H9 (cell line): Measurements from ENCODE around the gene STK32C. TPM values are rescaled to one million over a fixed set of nuclear protein-coding genes. Genes with fewer than 3 reads are reported as not detected.
"Not testable (repeated sequence)": the region's sequence is repeated elsewhere in the genome, so short reads cannot be mapped to it uniquely, and the experiment has no call there.

ENCODE experiments used
- DNase-seq: peaks from one replicate; pipeline ENCODE4 v3.0.0-alpha.2; 2017
- H2AFZ ChIP-seq: one replicate; pipeline ENCODE4 v1.6.1; 2013; ENCODE audit warnings: mild to moderate bottlenecking, low read length, control low read depth, moderate library complexity
- H2AK5ac ChIP-seq: 2 replicates; pipeline ENCODE4 v1.6.1; 2013; ENCODE audit warnings: low read length, control low read depth, mixed read lengths; ENCODE audit not compliant: insufficient read length
- H2BK120ac ChIP-seq: one replicate; pipeline ENCODE4 v1.6.1; 2013; ENCODE audit warnings: low read depth, mild to moderate bottlenecking, low read length, control low read depth, inconsistent platforms; ENCODE audit not compliant: poor library complexity, severe bottlenecking
- H2BK12ac ChIP-seq: 2 replicates; pipeline ENCODE4 v1.6.1; 2013; ENCODE audit warnings: low read length, control low read depth, mixed read lengths, low read depth; ENCODE audit not compliant: insufficient read length
- H2BK15ac ChIP-seq: 2 replicates; pipeline ENCODE4 v1.6.1; 2013; ENCODE audit warnings: low read depth, low read length, control low read depth
- H2BK20ac ChIP-seq: one replicate; pipeline ENCODE4 v1.6.1; 2013; ENCODE audit warnings: low read depth, mild to moderate bottlenecking, low read length, control low read depth, inconsistent platforms; ENCODE audit not compliant: poor library complexity, severe bottlenecking
- H2BK5ac ChIP-seq: 2 replicates; pipeline ENCODE4 v1.6.1; 2013; ENCODE audit warnings: low read length, control low read depth, mixed read lengths; ENCODE audit not compliant: insufficient read length
- H3K14ac ChIP-seq: 2 replicates; pipeline ENCODE4 v1.6.1; 2013; ENCODE audit warnings: low read length, control low read depth; ENCODE audit not compliant: insufficient read depth
- H3K18ac ChIP-seq: 2 replicates; pipeline ENCODE4 v1.6.1; 2013; ENCODE audit warnings: low read depth, mild to moderate bottlenecking, mixed read lengths, low read length, control low read depth; ENCODE audit not compliant: insufficient read length
- H3K23ac ChIP-seq: 2 replicates; pipeline ENCODE4 v1.6.1; 2013; ENCODE audit warnings: low read length, control low read depth, mixed read lengths, low read depth; ENCODE audit not compliant: insufficient read length
- H3K23me2 ChIP-seq: 2 replicates; pipeline ENCODE4 v1.6.1; 2013; ENCODE audit warnings: low read depth, mild to moderate bottlenecking, mixed read lengths, low read length, control low read depth; ENCODE audit not compliant: insufficient read length, poor library complexity, severe bottlenecking
- H3K27ac ChIP-seq: 2 replicates; pipeline ENCODE4 v1.5.1; 2013; ENCODE audit warnings: low read length, control low read depth, mixed read lengths, low read depth; ENCODE audit not compliant: insufficient read length
- H3K27me3 ChIP-seq: 2 replicates; pipeline ENCODE4 v1.6.1; 2013; ENCODE audit warnings: low read length, control low read depth, inconsistent platforms; ENCODE audit not compliant: insufficient read depth
- H3K4ac ChIP-seq: 2 replicates; pipeline ENCODE4 v1.6.1; 2013; ENCODE audit warnings: low read depth, mild to moderate bottlenecking, control low read depth, inconsistent platforms, low read length, moderate library complexity
- H3K4me1 ChIP-seq: 2 replicates; pipeline ENCODE4 v1.6.1; 2013; ENCODE audit warnings: low read length, control low read depth, inconsistent platforms; ENCODE audit not compliant: insufficient read depth
- H3K4me2 ChIP-seq: 2 replicates; pipeline ENCODE4 v1.6.1; 2013; ENCODE audit warnings: low read length, control low read depth, mixed read lengths; ENCODE audit not compliant: insufficient read length, insufficient read depth
- H3K56ac ChIP-seq: 2 replicates; pipeline ENCODE4 v1.6.1; 2013; ENCODE audit warnings: low read depth, mild to moderate bottlenecking, mixed read lengths, low read length, control low read depth; ENCODE audit not compliant: insufficient read length
- H3K79me1 ChIP-seq: 2 replicates; pipeline ENCODE4 v1.6.1; 2013; ENCODE audit warnings: low read depth, mild to moderate bottlenecking, moderate library complexity, low read length, control low read depth, inconsistent platforms; ENCODE audit not compliant: insufficient read depth, poor library complexity, severe bottlenecking
- H3K79me2 ChIP-seq: 2 replicates; pipeline ENCODE4 v1.6.1; 2013; ENCODE audit warnings: low read length, control low read depth, inconsistent platforms; ENCODE audit not compliant: insufficient read depth
- H3K9ac ChIP-seq: 2 replicates; pipeline ENCODE4 v1.6.1; 2013; ENCODE audit warnings: low read length, control low read depth, mixed read lengths; ENCODE audit not compliant: insufficient read length; ENCODE audit errors: extremely low read depth
- H3K9me3 ChIP-seq: one replicate; pipeline ENCODE4 v1.6.1; 2013; ENCODE audit warnings: low read depth, low read length, inconsistent platforms; ENCODE audit not compliant: control insufficient read depth
- H3T11ph ChIP-seq: one replicate; pipeline ENCODE4 v1.6.1; 2013; ENCODE audit warnings: mild to moderate bottlenecking, low read length, control low read depth, inconsistent platforms
- H4K20me1 ChIP-seq: one replicate; pipeline ENCODE4 v1.6.1; 2013; ENCODE audit not compliant: control insufficient read depth, insufficient read length, insufficient read depth
- H4K5ac ChIP-seq: 2 replicates; pipeline ENCODE4 v1.6.1; 2013; ENCODE audit warnings: low read depth, mild to moderate bottlenecking, mixed read lengths, low read length, control low read depth; ENCODE audit not compliant: insufficient read length
- H4K8ac ChIP-seq: replicated peaks from 2 replicates; pipeline ENCODE4 v1.6.1; 2013; ENCODE audit warnings: low read length, control low read depth, mixed read lengths, low read depth; ENCODE audit not compliant: insufficient read length
- H4K91ac ChIP-seq: 2 replicates; pipeline ENCODE4 v1.6.1; 2013; ENCODE audit warnings: low read depth, mild to moderate bottlenecking, moderate library complexity, mixed read lengths, low read length, control low read depth; ENCODE audit not compliant: insufficient read length
- H3K27ac Mint-ChIP-seq, 3 experiments: 2 replicates in 2 of 3; 3 replicates in 1 of 3; pipeline ENCODE4 v1.8.0; 2020 to 2021; ENCODE audit warnings: mixed read lengths in 3 of 3, mild to moderate bottlenecking in 1 of 3, moderate library complexity in 1 of 3
- H3K27me3 Mint-ChIP-seq: 2 replicates; pipeline ENCODE4 v1.8.0; 2021; ENCODE audit warnings: low read depth, mild to moderate bottlenecking, moderate library complexity, mixed read lengths
- H3K36me3 Mint-ChIP-seq, 3 experiments: 2 replicates in 2 of 3; 3 replicates in 1 of 3; pipeline ENCODE4 v1.8.0; 2020 to 2021; ENCODE audit warnings: low read depth in 3 of 3, mixed read lengths in 3 of 3; ENCODE audit not compliant: insufficient read depth in 1 of 3
- H3K4me1 Mint-ChIP-seq, 2 experiments: 2 replicates each; pipeline ENCODE4 v1.8.0; 2020; ENCODE audit warnings: mixed read lengths in 2 of 2
- H3K4me3 Mint-ChIP-seq, 2 experiments: 2 replicates in 1 of 2; 3 replicates in 1 of 2; pipeline ENCODE4 v1.8.0; 2020 to 2021; ENCODE audit warnings: mild to moderate bottlenecking in 2 of 2, mixed read lengths in 2 of 2, moderate library complexity in 1 of 2
- H3K9me3 Mint-ChIP-seq, 2 experiments: 2 replicates in 1 of 2; 3 replicates in 1 of 2; pipeline ENCODE4 v1.8.0; 2020; ENCODE audit warnings: mild to moderate bottlenecking in 2 of 2, mixed read lengths in 2 of 2, moderate library complexity in 1 of 2
- CTCF ChIP-seq: fragments of 200-600 bp; sonication (generic); conservative IDR thresholded peaks from 3 replicates; pipeline ENCODE4 v1.8.0; 2021; ENCODE audit warnings: antibody characterized with exemption, mild to moderate bottlenecking
- WGBS: extraction: QIAGEN DNeasy Blood & Tissue Kit; methylation state at CpG from one replicate; pipeline ENCODE4 v1.1.7; 2013; ENCODE audit warnings: missing lambda C conversion rate, low lambda C conversion rate, mixed read lengths; ENCODE audit not compliant: insufficient read length; ENCODE audit errors: extremely low coverage; 5-methylcytosine and 5-hydroxymethylcytosine counted together
- total RNA-seq: library from RNA; stranded (reverse); gene quantifications from 2 replicates; pipeline ENCODE4 v1.2.1, GENCODE V29; 2021

The STK32C gene
- total RNA-seq, 1 experiment from 2014 or later = 11.3 TPM

GRCh38 chr10:132316133-132316532, 8.4 kb upstream of the STK32C start:
- no peak overlapping the region for H3K4me2 ChIP-seq
- no CpG with 5 or more reads among the region's 5 CpGs for WGBS
- no peaks in the 10 kb centered on the region for H3K9me3 ChIP-seq
- TF ChIP-seq CTCF = no peak
- no peak overlapping the region for H3K14ac ChIP-seq
- no peak for DNase-seq
- peaks cover 2% of the 10 kb centered on the region; the same call in 1 of the 2 replicates for H3K79me2 ChIP-seq
- no peaks in the 10 kb centered on the region for H3K79me1 ChIP-seq
- no peaks in the 10 kb centered on the region for H4K20me1 ChIP-seq
- no peak overlapping the region for H2AK5ac ChIP-seq
- H3K23me2 ChIP-seq = no peaks in the 10 kb centered on the region
- no peak overlapping the region for H3T11ph ChIP-seq
- Mint-ChIP-seq H3K27ac (no peak overlapping the region), H3K4me3 (no peak overlapping the region), H3K36me3 (peaks cover 0 to 2% (median 0%) of the 10 kb centered on the region in 3 experiments; a peak in 1 of 7 replicates), H3K9me3 (peaks cover 4 to 5% of the 10 kb centered on the region in 2 experiments; a peak in 4 of 5 replicates), H3K4me1 (peaks cover 3 to 5% of the 10 kb centered on the region in 2 experiments; a peak in 3 of 4 replicates), H3K27me3 (peaks cover 29% of the 10 kb centered on the region)
- H3K4ac ChIP-seq = no peak overlapping the region
- no peak overlapping the region for H2BK5ac ChIP-seq
- no peak overlapping the region for H3K18ac ChIP-seq
- H2AFZ ChIP-seq = no peak overlapping the region
- no peak overlapping the region for H3K27ac ChIP-seq
- no peak overlapping the region for H4K91ac ChIP-seq
- no peak overlapping the region for H2BK20ac ChIP-seq
- no peak overlapping the region for H3K9ac ChIP-seq
- no peak overlapping the region for H4K8ac ChIP-seq
- H3K23ac ChIP-seq = no peak overlapping the region
- no peak overlapping the region for H3K56ac ChIP-seq
- no peak overlapping the region for H2BK12ac ChIP-seq
- no peaks in the 10 kb centered on the region for H3K4me1 ChIP-seq
- H2BK120ac ChIP-seq = no peak overlapping the region
- H2BK15ac ChIP-seq = no peak overlapping the region
- H3K27me3 ChIP-seq = no peaks in the 10 kb centered on the region; the same call in 1 of the 2 replicates
- H4K5ac ChIP-seq = no peak overlapping the region

- not testable (repeated sequence) for H2BK5ac ChIP-seq, H3K9me3 Mint-ChIP-seq, H3K14ac ChIP-seq, DNase-seq, H3K4ac ChIP-seq, H3K56ac ChIP-seq, H3K27ac Mint-ChIP-seq, H3K23ac ChIP-seq, H3K4me2 ChIP-seq, H2BK15ac ChIP-seq, H3K36me3 Mint-ChIP-seq, H3K9me3 ChIP-seq, H4K91ac ChIP-seq, H2BK120ac ChIP-seq, H4K8ac ChIP-seq, H3K27me3 ChIP-seq, H3T11ph ChIP-seq, H2AFZ ChIP-seq, H3K27ac ChIP-seq, H4K5ac ChIP-seq, H3K4me3 Mint-ChIP-seq, H4K20me1 ChIP-seq, H2AK5ac ChIP-seq, H3K4me1 ChIP-seq, H2BK20ac ChIP-seq, H3K79me1 ChIP-seq, H3K9ac ChIP-seq, H2BK12ac ChIP-seq, H3K23me2 ChIP-seq, H3K18ac ChIP-seq, H3K4me1 Mint-ChIP-seq, H3K79me2 ChIP-seq
- H3K27me3 Mint-ChIP-seq = peaks cover 42% of the 10 kb centered on the region
- no CpG with 5 or more reads among the region's 8 CpGs for WGBS
These were observed 7.1 kb upstream of the STK32C start for GRCh38 chr10:132314881-132315280.
